Putamen (tissue), 1 donor: ENCODE data around the gene MXD3.
"Not testable (repeated sequence)": the region's sequence is repeated elsewhere in the genome, so short reads cannot be mapped to it uniquely, and the experiment has no call there.

Experiments used
- DNase-seq: peaks from one replicate; pipeline ENCODE4 v3.0.0-alpha.2; 2016; ENCODE audit warnings: low spot score

MXD3 gene

GRCh38 chr5:177311723-177312648, at the start of gene MXD3:
TSS of gene MXD3 (minus strand) at chr5:177311898. CDS start at chr5:177311830, 68 bp downstream.
- DNase-seq, result peak; percentile 95

GRCh38 chr5:177360740-177361139, 49.0 kb upstream of the MXD3 start:
- not testable (repeated sequence) for DNase-seq

GRCh38 chr5:177359860-177360259, 48.2 kb upstream of the MXD3 start:
- DNase-seq, result no peak

GRCh38 chr5:177359451-177359851, 47.8 kb upstream of the MXD3 start:
- no peak for DNase-seq

- DNase-seq, result no peak
These were observed 46.7 kb upstream of the MXD3 start for GRCh38 chr5:177358370-177358819.

- no peak for DNase-seq
These were observed 46.0 kb upstream of the MXD3 start, which contains the start of gene RGS14 for GRCh38 chr5:177357459-177358351. TSS of gene RGS14 (plus strand) at chr5:177357924. CDS start at chr5:177358025, 101 bp downstream.

- no peak for DNase-seq
These were observed 45.4 kb upstream of the MXD3 start for GRCh38 chr5:177357146-177357458.

- no peak for DNase-seq
These were observed 45.0 kb upstream of the MXD3 start for GRCh38 chr5:177356746-177357145.

- DNase-seq, result no peak
These were observed 44.1 kb upstream of the MXD3 start for GRCh38 chr5:177355868-177356168.

- no peak for DNase-seq
These were observed 43.6 kb upstream of the MXD3 start for GRCh38 chr5:177355162-177355867.

- no peak for DNase-seq
These were observed 43.0 kb upstream of the MXD3 start for GRCh38 chr5:177354711-177355110.

GRCh38 chr5:177354256-177354655, 42.6 kb upstream of the MXD3 start:
- DNase-seq, result no peak

GRCh38 chr5:177353093-177353492, 41.4 kb upstream of the MXD3 start:
- no peak for DNase-seq

- peak; percentile 95 for DNase-seq
These were observed 40.0 kb upstream of the MXD3 start, which contains the start of gene LMAN2 for GRCh38 chr5:177351392-177352329. TSS of gene LMAN2 (minus strand) at chr5:177351668. CDS start at chr5:177351647, 21 bp downstream.

- no peak for DNase-seq
These were observed 39.2 kb upstream of the MXD3 start for GRCh38 chr5:177350776-177351391.

GRCh38 chr5:177349762-177350161, 38.1 kb upstream of the MXD3 start:
- DNase-seq, result no peak

- DNase-seq, result no peak
These were observed 37.6 kb upstream of the MXD3 start for GRCh38 chr5:177349362-177349647.

GRCh38 chr5:177347699-177348098, 36.0 kb upstream of the MXD3 start:
- DNase-seq, result no peak

- no peak for DNase-seq
These were observed 35.1 kb upstream of the MXD3 start for GRCh38 chr5:177346820-177347219.

GRCh38 chr5:177344891-177345290, 33.2 kb upstream of the MXD3 start:
- no peak for DNase-seq

- no peak for DNase-seq
These were observed 32.1 kb upstream of the MXD3 start for GRCh38 chr5:177343777-177344176.
